ENCODE measurements around the gene CCDC92. TPM values are rescaled to one million over a fixed set of nuclear protein-coding genes. Genes with fewer than 3 reads are reported as not detected.

CCDC92 gene
- total and polyA plus RNA-seq, 2 of the 13 experiments (the other 11 are each of a cell fraction or from before 2014, with no cell fraction given), result 5.4 to 14.7 TPM

DNA sequence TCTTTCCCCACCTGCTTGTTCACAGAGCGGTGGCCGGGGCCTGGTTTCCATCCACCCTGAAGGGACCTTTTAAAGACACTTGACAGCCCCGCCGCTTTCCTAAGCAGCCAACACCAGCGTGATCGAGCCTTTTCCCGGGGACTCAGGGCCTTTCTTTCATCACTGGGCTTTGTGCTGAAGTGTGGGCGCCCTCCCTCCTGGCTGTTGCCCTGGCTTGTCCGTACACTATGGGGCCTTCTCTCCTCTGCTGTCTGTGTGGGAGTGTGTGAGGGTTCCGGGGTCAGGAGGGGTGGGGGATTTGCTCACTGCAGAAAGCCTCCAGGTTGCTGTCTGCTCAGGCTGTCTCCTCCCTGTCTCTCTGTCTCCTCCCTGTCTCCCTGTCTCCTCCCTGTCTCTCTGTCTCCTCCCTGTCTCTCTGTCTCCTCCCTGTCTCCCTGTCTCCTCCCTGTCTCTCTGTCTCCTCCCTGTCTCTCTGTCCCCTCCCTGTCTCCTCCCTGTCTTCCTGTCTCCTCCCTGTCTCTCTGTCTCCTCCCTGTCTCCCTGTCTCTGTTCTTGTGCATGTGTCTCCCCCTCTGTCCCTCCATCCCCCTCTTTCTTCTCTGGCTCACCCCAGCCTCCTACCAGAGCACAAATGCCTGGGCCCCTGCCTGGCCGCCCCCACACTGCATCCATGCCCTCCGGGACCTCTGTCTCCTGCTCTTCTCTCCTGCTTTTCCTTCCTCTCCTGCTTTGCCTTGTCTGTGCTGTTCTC is 64.7 kb downstream of the CCDC92 start:
- FAIRE-seq (peak; percentile 61), ATAC-seq (peak; percentile 45), DNase-seq (ENCODE audit: low spot score) (no peak)
- WGBS (ENCODE audit: low lambda C conversion rate), result under 1% methylated on average over 7 of the region's 12 CpGs
- peaks cover 20% of the 10 kb centered on the region for H3K4me1 ChIP-seq (ENCODE audit: insufficient read depth, low read length)
- no peaks in the 10 kb centered on the region for H3K9me3 ChIP-seq (ENCODE audit: low read length)
- in situ Hi-C loops (cut with HindIII; ENCODE audit: extremely low pct_ligation_motif_present, low pct_unique_long_range_greater_than_20kb), result no loop called here
- H3K27ac ChIP-seq (ENCODE audit: extremely low read length, insufficient read depth, low read length), result no peak overlapping the region
- peaks cover 0 to 15% of the 10 kb centered on the region in 2 experiments; a peak in 4 of 5 replicates for H3K27me3 ChIP-seq (ENCODE audit: control insufficient read depth in 1 of 2, insufficient read depth in 2 of 2, low read length in 2 of 2)
- intact Hi-C loops (cut with micrococcal nuclease; ENCODE audit: unreplicated experiment), result no loop called here
- H2AFZ ChIP-seq (ENCODE audit: low read length), result peak overlapping the region; percentile 72
- H3K9ac ChIP-seq (ENCODE audit: insufficient read depth, low read depth, low read length), result no peak overlapping the region
- ChIA-PET CTCF (ENCODE audit: low intra/inter-chr PET ratio, low total read pairs) (interaction anchor here (0.9 kb wide), 1 partner anchor 76 kb away, joined by 3 read pairs; no protein-coding TSS in a partner anchor), POLR2A (no interaction called here)
- TF ChIP-seq ZNF510 (CRISPR knock-in tag; IDR thresholded peaks at IDR 0.05; ENCODE audit: low read depth), result no peak
- TF ChIP-seq ZNF883 (CRISPR knock-in tag; IDR thresholded peaks at IDR 0.05; ENCODE audit: not compliant biosample characterization), result no peak
- TF ChIP-seq ZBTB7A (CRISPR knock-in tag; IDR thresholded peaks at IDR 0.05), result no peak
- TF ChIP-seq, protein P1, sequence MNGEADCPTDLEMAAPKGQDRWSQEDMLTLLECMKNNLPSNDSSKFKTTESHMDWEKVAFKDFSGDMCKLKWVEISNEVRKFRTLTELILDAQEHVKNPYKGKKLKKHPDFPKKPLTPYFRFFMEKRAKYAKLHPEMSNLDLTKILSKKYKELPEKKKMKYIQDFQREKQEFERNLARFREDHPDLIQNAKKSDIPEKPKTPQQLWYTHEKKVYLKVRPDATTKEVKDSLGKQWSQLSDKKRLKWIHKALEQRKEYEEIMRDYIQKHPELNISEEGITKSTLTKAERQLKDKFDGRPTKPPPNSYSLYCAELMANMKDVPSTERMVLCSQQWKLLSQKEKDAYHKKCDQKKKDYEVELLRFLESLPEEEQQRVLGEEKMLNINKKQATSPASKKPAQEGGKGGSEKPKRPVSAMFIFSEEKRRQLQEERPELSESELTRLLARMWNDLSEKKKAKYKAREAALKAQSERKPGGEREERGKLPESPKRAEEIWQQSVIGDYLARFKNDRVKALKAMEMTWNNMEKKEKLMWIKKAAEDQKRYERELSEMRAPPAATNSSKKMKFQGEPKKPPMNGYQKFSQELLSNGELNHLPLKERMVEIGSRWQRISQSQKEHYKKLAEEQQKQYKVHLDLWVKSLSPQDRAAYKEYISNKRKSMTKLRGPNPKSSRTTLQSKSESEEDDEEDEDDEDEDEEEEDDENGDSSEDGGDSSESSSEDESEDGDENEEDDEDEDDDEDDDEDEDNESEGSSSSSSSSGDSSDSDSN (CRISPR knock-in tag; IDR thresholded peaks at IDR 0.05), result peak; percentile 50; the same call in 1 of the 2 replicates
- no peak for TF ChIP-seq PCBP2 (optimal IDR thresholded peaks at IDR 0.05; ENCODE audit: low read depth, low read length, poor library complexity, severe bottlenecking)
- TF ChIP-seq NR2F1 (CRISPR knock-in tag; IDR thresholded peaks at IDR 0.05), result no peak
- TF ChIP-seq ZFX (CRISPR knock-in tag; IDR thresholded peaks at IDR 0.05; ENCODE audit: low read depth), result 0 out of 2 replicates have a peak, but pooled peaks have one; percentile 21
- no peak for TF ChIP-seq RBM22 (optimal IDR thresholded peaks at IDR 0.05; ENCODE audit: low read length)
- no peak for TF ChIP-seq ZKSCAN8 (CRISPR knock-in tag; IDR thresholded peaks at IDR 0.05; ENCODE audit: borderline replicate concordance)
- TF ChIP-seq, protein P2, sequence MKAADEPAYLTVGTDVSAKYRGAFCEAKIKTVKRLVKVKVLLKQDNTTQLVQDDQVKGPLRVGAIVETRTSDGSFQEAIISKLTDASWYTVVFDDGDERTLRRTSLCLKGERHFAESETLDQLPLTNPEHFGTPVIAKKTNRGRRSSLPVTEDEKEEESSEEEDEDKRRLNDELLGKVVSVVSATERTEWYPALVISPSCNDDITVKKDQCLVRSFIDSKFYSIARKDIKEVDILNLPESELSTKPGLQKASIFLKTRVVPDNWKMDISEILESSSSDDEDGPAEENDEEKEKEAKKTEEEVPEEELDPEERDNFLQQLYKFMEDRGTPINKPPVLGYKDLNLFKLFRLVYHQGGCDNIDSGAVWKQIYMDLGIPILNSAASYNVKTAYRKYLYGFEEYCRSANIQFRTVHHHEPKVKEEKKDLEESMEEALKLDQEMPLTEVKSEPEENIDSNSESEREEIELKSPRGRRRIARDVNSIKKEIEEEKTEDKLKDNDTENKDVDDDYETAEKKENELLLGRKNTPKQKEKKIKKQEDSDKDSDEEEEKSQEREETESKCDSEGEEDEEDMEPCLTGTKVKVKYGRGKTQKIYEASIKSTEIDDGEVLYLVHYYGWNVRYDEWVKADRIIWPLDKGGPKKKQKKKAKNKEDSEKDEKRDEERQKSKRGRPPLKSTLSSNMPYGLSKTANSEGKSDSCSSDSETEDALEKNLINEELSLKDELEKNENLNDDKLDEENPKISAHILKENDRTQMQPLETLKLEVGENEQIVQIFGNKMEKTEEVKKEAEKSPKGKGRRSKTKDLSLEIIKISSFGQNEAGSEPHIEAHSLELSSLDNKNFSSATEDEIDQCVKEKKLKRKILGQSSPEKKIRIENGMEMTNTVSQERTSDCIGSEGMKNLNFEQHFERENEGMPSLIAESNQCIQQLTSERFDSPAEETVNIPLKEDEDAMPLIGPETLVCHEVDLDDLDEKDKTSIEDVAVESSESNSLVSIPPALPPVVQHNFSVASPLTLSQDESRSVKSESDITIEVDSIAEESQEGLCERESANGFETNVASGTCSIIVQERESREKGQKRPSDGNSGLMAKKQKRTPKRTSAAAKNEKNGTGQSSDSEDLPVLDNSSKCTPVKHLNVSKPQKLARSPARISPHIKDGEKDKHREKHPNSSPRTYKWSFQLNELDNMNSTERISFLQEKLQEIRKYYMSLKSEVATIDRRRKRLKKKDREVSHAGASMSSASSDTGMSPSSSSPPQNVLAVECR (CRISPR knock-in tag; IDR thresholded peaks at IDR 0.05; ENCODE audit: borderline replicate concordance), result peak; percentile 4; the same call in 1 of the 2 replicates
- no peak for TF ChIP-seq ZNF20 (CRISPR knock-in tag; IDR thresholded peaks at IDR 0.05)
- no TSS peak for BruUV-seq (replicated peaks)
- peak overlapping the region in 2 of 3 experiments; percentile 22 to 56; a peak in 4 of 6 replicates for H3K4me3 ChIP-seq (replicated peaks in 1 of 3; ENCODE audit: insufficient read depth in 1 of 3, low read depth in 2 of 3, low read length in 3 of 3)
- peak overlapping the region; percentile 78 for H3K4me2 ChIP-seq (ENCODE audit: low read depth, low read length)
- H4K20me1 ChIP-seq (ENCODE audit: insufficient read depth, low read length), result no peaks in the 10 kb centered on the region
- H3K36me3 ChIP-seq (replicated peaks in 1 of 2; ENCODE audit: control insufficient read depth in 1 of 2, insufficient read depth in 2 of 2, low read length in 2 of 2), result no peaks in the 10 kb centered on the region
- H3K79me2 ChIP-seq (ENCODE audit: insufficient read depth, low read length), result no peaks in the 10 kb centered on the region

Data from HepG2 (cell line).